Upper lobe of left lung (tissue), 4 donors: ENCODE results near the gene PDILT.
"Not testable (repeated sequence)": the region's sequence is repeated elsewhere in the genome, so short reads cannot be mapped to it uniquely, and the experiment has no call there.

Source experiments
- CTCF ChIP-seq, 6 experiments: fragments of 450-650 bp in 4 of 6; fragments of 200-600 bp in 2 of 6; sonication (generic) in 2 of 6; IDR thresholded peaks; one replicate each; pipeline ENCODE4 v1.5.1; 2016 to 2019; ENCODE audit warnings: antibody characterized with exemption in 6 of 6
- POLR2A ChIP-seq, 4 donors: fragments of 450-650 bp; IDR thresholded peaks; one replicate each; pipeline ENCODE4 v1.5.1; 2016 to 2017; ENCODE audit warnings: antibody characterized with exemption in 4 of 4, mild to moderate bottlenecking in 2 of 4

GRCh38 chr16:20438950-20439349 is 34.4 kb upstream of the PDILT start:
- TF ChIP-seq CTCF, POLR2A (IDR thresholded peaks at IDR 0.05): not testable (repeated sequence)
